Measurements from ENCODE around the gene UTS2R.
"Not testable (repeated sequence)": the region's sequence is repeated elsewhere in the genome, so short reads cannot be mapped to it uniquely, and the experiment has no call there.

Gene UTS2R

DNA sequence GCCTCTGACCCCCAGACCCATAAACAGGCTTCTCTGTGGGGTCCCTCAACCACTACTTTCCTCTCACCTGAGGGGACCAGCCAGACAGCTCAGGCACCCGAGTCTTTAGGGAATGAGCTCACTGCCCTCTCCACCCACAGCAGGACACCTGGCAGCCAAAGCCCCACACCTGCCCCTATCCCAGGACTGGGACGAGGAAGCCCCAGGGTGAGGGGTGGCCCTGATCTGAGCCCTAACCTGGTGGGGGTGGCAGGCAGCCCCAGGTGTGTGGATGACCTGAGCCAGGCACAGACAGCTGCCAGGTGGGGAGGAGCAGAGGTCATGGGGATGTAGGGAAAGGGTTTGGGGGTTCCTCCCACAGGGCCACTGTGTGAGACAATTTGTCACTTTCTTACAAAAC is 14.2 kb upstream of the UTS2R start:
- H3K36me3 ChIP-seq (ENCODE audit: control insufficient read depth in 1 of 2, insufficient read depth in 2 of 2, low read length in 2 of 2): no peaks in the 10 kb centered on the region
- no peaks in the 10 kb centered on the region for H3K79me1 ChIP-seq (ENCODE audit: low read length)
- no peak for DNase-seq
- H2AK5ac ChIP-seq (ENCODE audit: low read length): peak overlapping the region; percentile 5
- no peak overlapping the region for H3K4me3 ChIP-seq (ENCODE audit: low read depth, low read length)
- no peak overlapping the region for H3K23ac ChIP-seq (ENCODE audit: low read length)
- H2AFZ ChIP-seq (ENCODE audit: insufficient read depth, low read length, poor library complexity): no peak overlapping the region
- no peaks in the 10 kb centered on the region for H3K9me3 ChIP-seq (ENCODE audit: insufficient read depth, low read depth, low read length)
- no peak overlapping the region for H4K8ac ChIP-seq (ENCODE audit: low read depth, low read length)
- H3K4me1 ChIP-seq (ENCODE audit: control insufficient read depth in 1 of 2, insufficient read depth in 2 of 2, low read length in 2 of 2): peaks cover 5 to 6% of the 10 kb centered on the region in 2 experiments
- no CpG with 5 or more reads among the region's 2 CpGs for WGBS (ENCODE audit: extremely low coverage, insufficient coverage, insufficient read length)
- H3K18ac ChIP-seq (ENCODE audit: low read length): no peak overlapping the region
- no peak overlapping the region for H2BK12ac ChIP-seq (ENCODE audit: low read length)
- H3K79me2 ChIP-seq (ENCODE audit: control insufficient read depth, insufficient read depth, low read length, poor library complexity): peaks cover 2% of the 10 kb centered on the region
- no peak overlapping the region for H4K12ac ChIP-seq (ENCODE audit: low read depth, low read length)
- no peak overlapping the region for H3K27ac ChIP-seq (ENCODE audit: low read depth, low read length)
- no peak overlapping the region for H3K4me2 ChIP-seq (ENCODE audit: low read length)
- H3K4ac ChIP-seq (ENCODE audit: low read depth, low read length): no peak overlapping the region
- no peaks in the 10 kb centered on the region for H3K27me3 ChIP-seq (ENCODE audit: insufficient read depth, low read length)
- H3K9ac ChIP-seq (ENCODE audit: low read length): no peak overlapping the region
- no peak overlapping the region for H3K14ac ChIP-seq (ENCODE audit: low read length)
- H2BK5ac ChIP-seq (ENCODE audit: low read depth, low read length, poor library complexity): no peak overlapping the region
- H2BK120ac ChIP-seq (ENCODE audit: insufficient read depth, low read length, poor library complexity): no peak overlapping the region
- H4K91ac ChIP-seq (ENCODE audit: low read depth, low read length): no peak overlapping the region

DNA sequence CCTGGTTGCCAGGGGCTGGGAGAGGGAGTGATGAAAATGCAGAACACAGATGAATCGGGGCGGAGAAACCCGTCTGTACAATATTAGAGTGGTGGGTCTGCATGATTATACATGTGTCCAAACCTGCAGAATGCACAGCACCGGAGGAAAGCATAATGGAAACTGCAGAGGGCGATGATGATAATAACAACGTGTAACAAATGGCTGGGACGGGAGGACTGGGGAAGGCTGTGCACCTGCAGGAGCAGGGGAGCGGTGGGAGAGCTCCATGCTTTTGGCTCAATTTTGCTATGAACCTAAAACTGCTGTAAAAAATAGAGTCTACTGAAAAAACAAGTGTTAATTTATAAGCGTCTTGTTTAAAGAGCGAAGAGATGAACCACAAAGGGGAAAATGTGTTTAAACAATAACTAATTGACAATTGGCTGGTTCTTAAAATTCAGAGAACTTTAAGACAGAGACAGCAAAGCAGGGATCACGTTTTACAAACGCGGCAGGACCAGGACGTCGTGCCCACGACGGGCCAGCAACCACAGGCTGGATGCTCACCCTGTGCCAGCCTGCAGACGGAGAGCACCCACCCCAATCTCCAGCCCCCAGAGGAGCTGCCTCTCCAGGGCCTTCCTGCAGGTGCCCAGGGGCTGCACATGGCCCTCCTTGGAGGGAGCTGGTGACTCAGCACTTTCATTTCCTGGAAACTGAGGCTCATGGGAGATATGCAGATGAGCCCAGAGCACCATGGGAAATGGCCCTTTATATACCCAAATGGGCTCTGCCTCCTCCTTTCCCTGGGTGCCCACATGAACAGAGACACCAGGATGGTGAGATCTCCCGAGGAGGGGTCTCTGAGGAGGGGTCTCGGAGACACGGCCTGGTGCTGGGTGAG is 12.9 kb upstream of the UTS2R start, which contains the start of gene TEX19:
Gene TEX19, plus strand, starts transcription at position 783 of the 886 bp plus-strand sequence. CDS start 2,904 bp downstream, outside the sequence.
- Histone ChIP-seq H3K4me2 (ENCODE audit: low read length) (no peak within 1 kb of the TSS), H3K79me1 (ENCODE audit: low read length) (no peaks in the 10 kb centered on the region), H3K23ac (ENCODE audit: low read length) (no peak within 1 kb of the TSS), H3K18ac (ENCODE audit: low read length) (no peak within 1 kb of the TSS), H4K8ac (ENCODE audit: low read depth, low read length) (no peak within 1 kb of the TSS), H4K91ac (ENCODE audit: low read depth, low read length) (no peak within 1 kb of the TSS), H2AFZ (ENCODE audit: insufficient read depth, low read length, poor library complexity) (no peak within 1 kb of the TSS), H3K9ac (ENCODE audit: low read length) (no peak within 1 kb of the TSS), H3K4me1 (ENCODE audit: control insufficient read depth in 1 of 2, insufficient read depth in 2 of 2, low read length in 2 of 2) (peaks cover 5 to 6% of the 10 kb centered on the region in 2 experiments), H3K27me3 (ENCODE audit: insufficient read depth, low read length) (no peaks in the 10 kb centered on the region), H3K9me3 (ENCODE audit: insufficient read depth, low read depth, low read length) (no peaks in the 10 kb centered on the region), H2BK120ac (ENCODE audit: insufficient read depth, low read length, poor library complexity) (no peak within 1 kb of the TSS), H2BK12ac (ENCODE audit: low read length) (no peak within 1 kb of the TSS), H3K79me2 (ENCODE audit: control insufficient read depth, insufficient read depth, low read length, poor library complexity) (peaks cover 2% of the 10 kb centered on the region), H3K36me3 (ENCODE audit: control insufficient read depth in 1 of 2, insufficient read depth in 2 of 2, low read length in 2 of 2) (no peaks in the 10 kb centered on the region), H3K4me3 (ENCODE audit: low read depth, low read length) (no peak within 1 kb of the TSS), H4K12ac (ENCODE audit: low read depth, low read length) (peak within 1 kb of the TSS; percentile 11), H3K14ac (ENCODE audit: low read length) (no peak within 1 kb of the TSS), H2BK5ac (ENCODE audit: low read depth, low read length, poor library complexity) (no peak within 1 kb of the TSS), H3K27ac (ENCODE audit: low read depth, low read length) (no peak within 1 kb of the TSS), H2AK5ac (ENCODE audit: low read length) (no peak within 1 kb of the TSS), H3K4ac (ENCODE audit: low read depth, low read length) (no peak within 1 kb of the TSS)
- DNase-seq: no peak
- no CpG with 5 or more reads among the region's 21 CpGs for WGBS (ENCODE audit: extremely low coverage, insufficient coverage, insufficient read length)

DNA sequence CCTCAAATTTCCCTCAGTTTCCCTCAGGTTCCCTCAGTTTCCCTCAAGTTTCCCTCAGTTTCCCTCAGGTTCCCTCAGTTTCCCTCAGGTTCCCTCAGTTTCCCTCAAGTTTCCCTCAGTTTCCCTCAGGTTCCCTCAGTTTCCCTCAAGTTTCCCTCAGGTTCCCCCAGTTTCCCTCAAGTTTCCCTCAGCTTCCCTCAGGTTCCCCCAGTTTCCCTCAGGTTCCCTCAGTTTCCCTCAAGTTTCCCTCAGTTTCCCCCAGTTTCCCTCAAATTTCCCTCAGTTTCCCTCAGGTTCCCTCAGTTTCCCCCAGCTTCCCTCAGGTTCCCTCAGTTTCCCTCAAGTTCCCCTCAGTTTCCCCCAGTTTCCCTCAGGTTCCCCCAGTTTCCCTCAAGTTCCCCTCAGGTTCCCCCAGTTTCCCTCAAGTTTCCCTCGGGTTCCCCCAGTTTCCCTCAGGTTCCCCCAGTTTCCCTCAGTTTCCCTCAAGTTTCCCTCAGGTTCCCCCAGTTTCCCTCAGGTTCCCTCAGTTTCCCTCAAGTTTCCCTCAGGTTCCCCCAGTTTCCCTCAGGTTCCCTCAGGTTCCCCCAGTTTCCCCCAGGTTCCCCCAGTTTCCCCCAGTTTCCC is 12.0 kb upstream of the UTS2R start:
- not testable (repeated sequence) for H4K91ac ChIP-seq (ENCODE audit: low read depth, low read length); H3K27me3 ChIP-seq (ENCODE audit: insufficient read depth, low read length); H3K79me1 ChIP-seq (ENCODE audit: low read length); H3K23ac ChIP-seq (ENCODE audit: low read length); H4K8ac ChIP-seq (ENCODE audit: low read depth, low read length); H4K12ac ChIP-seq (ENCODE audit: low read depth, low read length); H3K9me3 ChIP-seq (ENCODE audit: insufficient read depth, low read depth, low read length); H2BK5ac ChIP-seq (ENCODE audit: low read depth, low read length, poor library complexity); H3K4ac ChIP-seq (ENCODE audit: low read depth, low read length); H3K14ac ChIP-seq (ENCODE audit: low read length); H3K4me1 ChIP-seq (ENCODE audit: control insufficient read depth in 1 of 2, insufficient read depth in 2 of 2, low read length in 2 of 2); H2BK12ac ChIP-seq (ENCODE audit: low read length); H3K9ac ChIP-seq (ENCODE audit: low read length); H2AK5ac ChIP-seq (ENCODE audit: low read length); H2AFZ ChIP-seq (ENCODE audit: insufficient read depth, low read length, poor library complexity); H3K18ac ChIP-seq (ENCODE audit: low read length); H3K4me2 ChIP-seq (ENCODE audit: low read length); H3K27ac ChIP-seq (ENCODE audit: low read depth, low read length); H3K79me2 ChIP-seq (ENCODE audit: control insufficient read depth, insufficient read depth, low read length, poor library complexity); H3K4me3 ChIP-seq (ENCODE audit: low read depth, low read length); H3K36me3 ChIP-seq (ENCODE audit: control insufficient read depth in 1 of 2, insufficient read depth in 2 of 2, low read length in 2 of 2); H2BK120ac ChIP-seq (ENCODE audit: insufficient read depth, low read length, poor library complexity); DNase-seq
- no CpG with 5 or more reads among the region's 1 CpG for WGBS (ENCODE audit: extremely low coverage, insufficient coverage, insufficient read length)

DNA sequence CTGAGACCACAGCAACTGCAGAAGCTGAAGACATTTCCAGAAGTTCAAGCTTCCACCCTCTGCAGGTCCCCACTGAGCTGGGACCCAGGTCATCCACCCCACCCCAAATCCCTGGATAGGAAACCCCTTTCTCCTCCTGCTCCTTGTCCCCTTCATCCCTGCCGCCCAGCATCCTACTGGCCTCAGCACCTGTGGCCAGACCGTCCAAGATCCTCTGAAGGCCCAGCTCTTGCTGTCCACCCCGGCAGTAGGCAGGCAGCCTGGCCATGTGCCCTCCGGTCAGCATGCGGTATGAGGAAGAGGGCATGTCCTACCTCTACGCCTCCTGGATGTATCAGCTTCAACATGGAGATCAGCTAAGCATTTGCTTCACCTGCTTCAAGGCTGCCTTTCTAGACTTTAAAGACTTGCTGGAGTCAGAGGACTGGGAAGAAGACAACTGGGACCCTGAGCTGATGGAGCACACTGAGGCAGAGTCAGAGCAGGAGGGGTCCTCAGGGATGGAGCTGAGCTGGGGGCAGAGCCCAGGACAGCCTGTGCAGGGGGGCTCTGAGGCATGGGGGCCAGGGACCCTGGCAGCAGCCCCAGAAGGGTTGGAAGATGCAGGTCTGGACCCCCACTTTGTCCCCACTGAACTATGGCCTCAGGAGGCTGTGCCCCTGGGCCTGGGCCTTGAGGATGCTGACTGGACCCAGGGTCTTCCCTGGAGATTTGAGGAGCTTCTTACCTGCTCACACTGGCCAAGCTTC is 9.5 kb upstream of the UTS2R start:
- Histone ChIP-seq H3K79me1 (ENCODE audit: low read length) (no peaks in the 10 kb centered on the region), H2BK12ac (ENCODE audit: low read length) (no peak overlapping the region), H3K23ac (ENCODE audit: low read length) (no peak overlapping the region), H4K91ac (ENCODE audit: low read depth, low read length) (no peak overlapping the region), H2AK5ac (ENCODE audit: low read length) (no peak overlapping the region), H3K18ac (ENCODE audit: low read length) (no peak overlapping the region), H4K8ac (ENCODE audit: low read depth, low read length) (no peak overlapping the region), H4K12ac (ENCODE audit: low read depth, low read length) (no peak overlapping the region), H2BK5ac (ENCODE audit: low read depth, low read length, poor library complexity) (no peak overlapping the region), H3K4me3 (ENCODE audit: low read depth, low read length) (no peak overlapping the region), H3K36me3 (ENCODE audit: control insufficient read depth in 1 of 2, insufficient read depth in 2 of 2, low read length in 2 of 2) (no peaks in the 10 kb centered on the region), H3K79me2 (ENCODE audit: control insufficient read depth, insufficient read depth, low read length, poor library complexity) (no peaks in the 10 kb centered on the region), H3K4ac (ENCODE audit: low read depth, low read length) (no peak overlapping the region), H3K27ac (ENCODE audit: low read depth, low read length) (no peak overlapping the region), H2AFZ (ENCODE audit: insufficient read depth, low read length, poor library complexity) (no peak overlapping the region), H2BK120ac (ENCODE audit: insufficient read depth, low read length, poor library complexity) (no peak overlapping the region), H3K4me2 (ENCODE audit: low read length) (no peak overlapping the region), H3K9me3 (ENCODE audit: insufficient read depth, low read depth, low read length) (no peaks in the 10 kb centered on the region), H3K9ac (ENCODE audit: low read length) (no peak overlapping the region), H3K27me3 (ENCODE audit: insufficient read depth, low read length) (no peaks in the 10 kb centered on the region), H3K14ac (ENCODE audit: low read length) (no peak overlapping the region), H3K4me1 (ENCODE audit: control insufficient read depth in 1 of 2, insufficient read depth in 2 of 2, low read length in 2 of 2) (no peaks in the 10 kb centered on the region)
- DNase-seq: no peak
- WGBS (ENCODE audit: extremely low coverage, insufficient coverage, insufficient read length): no CpG with 5 or more reads among the region's 6 CpGs
